OCI-LY1 (cell line): ENCODE data around the gene USH2A.

Experiments
- EZH2 ChIP-seq: fragments of 200-600 bp; sonication (generic), shearing (Covaris generic); IDR thresholded peaks from 2 replicates; pipeline ENCODE4 v1.8.0; 2017; ENCODE audit warnings: borderline replicate concordance, mixed run types, mild to moderate bottlenecking, antibody characterized with exemption, low read length, moderate library complexity, mixed read lengths
- TF ChIP-seq, protein P1 (sequence below): fragments of 200-600 bp; sonication (generic), shearing (Covaris generic); IDR thresholded peaks from 2 replicates; pipeline ENCODE4 v1.5.1; 2017; ENCODE audit warnings: mild to moderate bottlenecking, antibody characterized with exemption, low read length, moderate library complexity, mixed read lengths

DNA sequence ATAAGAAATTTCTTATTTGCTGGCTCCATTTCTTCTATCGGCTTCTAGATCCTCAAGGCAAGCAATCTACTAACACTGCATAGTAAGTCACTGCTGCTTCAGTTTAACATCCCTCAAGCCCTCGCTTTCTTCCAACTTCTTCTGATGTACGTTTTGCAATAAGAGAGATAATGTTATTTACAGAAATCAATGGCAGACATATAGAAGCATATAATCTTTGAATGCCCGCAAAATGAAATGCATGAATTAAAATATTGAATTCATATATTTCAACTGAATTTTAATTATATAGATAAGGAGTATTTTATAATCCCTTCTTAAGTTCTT lies 712.4 kb downstream of the USH2A start:
- TF ChIP-seq, protein P1, sequence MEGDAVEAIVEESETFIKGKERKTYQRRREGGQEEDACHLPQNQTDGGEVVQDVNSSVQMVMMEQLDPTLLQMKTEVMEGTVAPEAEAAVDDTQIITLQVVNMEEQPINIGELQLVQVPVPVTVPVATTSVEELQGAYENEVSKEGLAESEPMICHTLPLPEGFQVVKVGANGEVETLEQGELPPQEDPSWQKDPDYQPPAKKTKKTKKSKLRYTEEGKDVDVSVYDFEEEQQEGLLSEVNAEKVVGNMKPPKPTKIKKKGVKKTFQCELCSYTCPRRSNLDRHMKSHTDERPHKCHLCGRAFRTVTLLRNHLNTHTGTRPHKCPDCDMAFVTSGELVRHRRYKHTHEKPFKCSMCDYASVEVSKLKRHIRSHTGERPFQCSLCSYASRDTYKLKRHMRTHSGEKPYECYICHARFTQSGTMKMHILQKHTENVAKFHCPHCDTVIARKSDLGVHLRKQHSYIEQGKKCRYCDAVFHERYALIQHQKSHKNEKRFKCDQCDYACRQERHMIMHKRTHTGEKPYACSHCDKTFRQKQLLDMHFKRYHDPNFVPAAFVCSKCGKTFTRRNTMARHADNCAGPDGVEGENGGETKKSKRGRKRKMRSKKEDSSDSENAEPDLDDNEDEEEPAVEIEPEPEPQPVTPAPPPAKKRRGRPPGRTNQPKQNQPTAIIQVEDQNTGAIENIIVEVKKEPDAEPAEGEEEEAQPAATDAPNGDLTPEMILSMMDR: no peak
- TF ChIP-seq EZH2: no peak
